Ascending aorta (tissue), 2 donors: ENCODE results near the gene CRACDL. TPM values are rescaled to one million over a fixed set of nuclear protein-coding genes. Genes with fewer than 3 reads are reported as not detected.

Source experiments
- DNase-seq, 2 donors: peaks; one replicate each; pipeline ENCODE4 v3.0.0-alpha.2; 2019; ENCODE audit warnings: low spot score in 2 of 2
- H3K27ac ChIP-seq, 2 donors: fragments of 200-600 bp; sonication (generic); one replicate each; pipeline ENCODE4 v1.5.1; 2016 to 2017; ENCODE audit warnings: mild to moderate bottlenecking in 1 of 2
- H3K27me3 ChIP-seq: fragments of 200-600 bp; sonication (generic); one replicate; pipeline ENCODE4 v1.5.1; 2017
- H3K36me3 ChIP-seq, 2 donors: fragments of 200-600 bp; sonication (generic); one replicate each; pipeline ENCODE4 v1.5.1; 2016
- H3K4me1 ChIP-seq, 2 donors: fragments of 200-600 bp; sonication (generic); one replicate each; pipeline ENCODE4 v1.5.1; 2016 to 2017; ENCODE audit warnings: mild to moderate bottlenecking in 1 of 2
- H3K4me3 ChIP-seq, 2 donors: fragments of 200-600 bp; sonication (generic); one replicate each; pipeline ENCODE4 v1.5.1; 2016 to 2017; ENCODE audit warnings: mild to moderate bottlenecking in 1 of 2
- H3K9me3 ChIP-seq, 2 donors: fragments of 200-600 bp; sonication (generic); one replicate each; pipeline ENCODE4 v1.5.1; 2016
- CTCF ChIP-seq, 3 experiments: fragments of 200-600 bp in 2 of 3; fragments of 450-650 bp in 1 of 3; sonication (generic) in 2 of 3; IDR thresholded peaks; one replicate each; pipeline ENCODE4 v1.5.1; 2016 to 2019; ENCODE audit warnings: antibody characterized with exemption in 3 of 3, mild to moderate bottlenecking in 1 of 3, moderate library complexity in 1 of 3
- intact Hi-C: fragments of 100-400 bp; cut with DNase I; formaldehyde crosslinking; loops from one replicate; pipeline ENCODE4 v1.15.1; 2023
- total RNA-seq: library from RNA; depleted of rRNA; stranded (reverse); fragments of >200 nt; gene quantifications from one replicate; pipeline ENCODE4 v1.1.0, GENCODE V29; 2016

The CRACDL gene
- total RNA-seq, 1 donor from 2014 or later, result 51.9 TPM

GRCh38 chr2:98804265-98804650 lies 131.8 kb downstream of the CRACDL start:
- Histone ChIP-seq H3K4me3 (no peak overlapping the region), H3K27me3 (no peaks in the 10 kb centered on the region), H3K27ac (no peak overlapping the region), H3K9me3 (no peaks in the 10 kb centered on the region), H3K36me3 (no peaks in the 10 kb centered on the region), H3K4me1 (peaks cover 6 to 21% of the 10 kb centered on the region in 2 donors)
- intact Hi-C loops, result no loop called here
- DNase-seq, result no peak
- no peak for TF ChIP-seq CTCF (IDR thresholded peaks at IDR 0.05)

- no peak for TF ChIP-seq CTCF (IDR thresholded peaks at IDR 0.05)
- no peaks in the 10 kb centered on the region for H3K36me3 ChIP-seq
- DNase-seq, result peak in 1 of 2 donors; percentile 45
These were observed 132.4 kb downstream of the CRACDL start for GRCh38 chr2:98803405-98804264.

GRCh38 chr2:98802344-98802743 lies 133.7 kb downstream of the CRACDL start:
- Histone ChIP-seq H3K27ac (no peak overlapping the region), H3K27me3 (no peaks in the 10 kb centered on the region), H3K4me1 (peaks cover 6 to 21% of the 10 kb centered on the region in 2 donors), H3K4me3 (no peak overlapping the region), H3K9me3 (no peaks in the 10 kb centered on the region), H3K36me3 (no peaks in the 10 kb centered on the region)
- no peak for DNase-seq
- TF ChIP-seq CTCF (IDR thresholded peaks at IDR 0.05), result no peak
- intact Hi-C loops, result no loop called here

More at GRCh38 chr2:98803405-98804264, 132.4 kb downstream of the CRACDL start:
- Histone ChIP-seq H3K27me3 (no peaks in the 10 kb centered on the region), H3K27ac (no peak overlapping the region), H3K4me1 (peaks cover 6 to 21% of the 10 kb centered on the region in 2 donors), H3K9me3 (no peaks in the 10 kb centered on the region), H3K4me3 (no peak overlapping the region)
- intact Hi-C loops, result no loop called here

GRCh38 chr2:98801921-98802321 lies 134.1 kb downstream of the CRACDL start:
- H3K9me3 ChIP-seq, result no peaks in the 10 kb centered on the region
- peak in 1 of 2 donors; percentile 61 for DNase-seq
- TF ChIP-seq CTCF (IDR thresholded peaks at IDR 0.05), result no peak
- no peaks in the 10 kb centered on the region for H3K27me3 ChIP-seq
- no peak overlapping the region for H3K4me3 ChIP-seq
- H3K4me1 ChIP-seq, result peaks cover 5 to 17% of the 10 kb centered on the region in 2 donors
- H3K27ac ChIP-seq, result no peak overlapping the region
- intact Hi-C loops, result no loop called here
- no peaks in the 10 kb centered on the region for H3K36me3 ChIP-seq

- H3K27me3 ChIP-seq, result no peaks in the 10 kb centered on the region
- H3K36me3 ChIP-seq, result no peaks in the 10 kb centered on the region
- no peak for TF ChIP-seq CTCF (IDR thresholded peaks at IDR 0.05)
- H3K4me1 ChIP-seq, result peaks cover 0 to 12% of the 10 kb centered on the region in 2 donors
- peak in 1 of 2 donors; percentile 28 for DNase-seq
- no peak overlapping the region for H3K4me3 ChIP-seq
- no peak overlapping the region for H3K27ac ChIP-seq
- intact Hi-C loops, result no loop called here
- H3K9me3 ChIP-seq, result no peaks in the 10 kb centered on the region
These were observed 134.7 kb downstream of the CRACDL start for GRCh38 chr2:98801286-98801685.
